Right renal pelvis (tissue), 4 donors: ENCODE measurements around the gene RASSF5. TPM values are rescaled to one million over a fixed set of nuclear protein-coding genes. Genes with fewer than 3 reads are reported as not detected.
A peak's percentile ranks its signal among the peaks of the same experiment; 100 is the strongest.

Source experiments
- DNase-seq, 4 donors: peaks; one replicate each; pipeline ENCODE4 v3.0.0-alpha.2; 2013; ENCODE audit warnings: low read depth in 4 of 4, low spot score in 3 of 4, missing footprints in 1 of 4
- polyA plus RNA-seq, 4 donors: library from polyadenylated mRNA; unstranded; fragments of 120-200 nt; gene quantifications; one replicate each; pipeline ENCODE4 v1.2.1, GENCODE V29; 2013; ENCODE audit not compliant: insufficient read length in 4 of 4

RASSF5 gene, protein sequence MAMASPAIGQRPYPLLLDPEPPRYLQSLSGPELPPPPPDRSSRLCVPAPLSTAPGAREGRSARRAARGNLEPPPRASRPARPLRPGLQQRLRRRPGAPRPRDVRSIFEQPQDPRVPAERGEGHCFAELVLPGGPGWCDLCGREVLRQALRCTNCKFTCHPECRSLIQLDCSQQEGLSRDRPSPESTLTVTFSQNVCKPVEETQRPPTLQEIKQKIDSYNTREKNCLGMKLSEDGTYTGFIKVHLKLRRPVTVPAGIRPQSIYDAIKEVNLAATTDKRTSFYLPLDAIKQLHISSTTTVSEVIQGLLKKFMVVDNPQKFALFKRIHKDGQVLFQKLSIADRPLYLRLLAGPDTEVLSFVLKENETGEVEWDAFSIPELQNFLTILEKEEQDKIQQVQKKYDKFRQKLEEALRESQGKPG
- polyA plus RNA-seq, result 1 to 10 TPM; 5.0 to 7.0 (median 5.3) TPM

DNA sequence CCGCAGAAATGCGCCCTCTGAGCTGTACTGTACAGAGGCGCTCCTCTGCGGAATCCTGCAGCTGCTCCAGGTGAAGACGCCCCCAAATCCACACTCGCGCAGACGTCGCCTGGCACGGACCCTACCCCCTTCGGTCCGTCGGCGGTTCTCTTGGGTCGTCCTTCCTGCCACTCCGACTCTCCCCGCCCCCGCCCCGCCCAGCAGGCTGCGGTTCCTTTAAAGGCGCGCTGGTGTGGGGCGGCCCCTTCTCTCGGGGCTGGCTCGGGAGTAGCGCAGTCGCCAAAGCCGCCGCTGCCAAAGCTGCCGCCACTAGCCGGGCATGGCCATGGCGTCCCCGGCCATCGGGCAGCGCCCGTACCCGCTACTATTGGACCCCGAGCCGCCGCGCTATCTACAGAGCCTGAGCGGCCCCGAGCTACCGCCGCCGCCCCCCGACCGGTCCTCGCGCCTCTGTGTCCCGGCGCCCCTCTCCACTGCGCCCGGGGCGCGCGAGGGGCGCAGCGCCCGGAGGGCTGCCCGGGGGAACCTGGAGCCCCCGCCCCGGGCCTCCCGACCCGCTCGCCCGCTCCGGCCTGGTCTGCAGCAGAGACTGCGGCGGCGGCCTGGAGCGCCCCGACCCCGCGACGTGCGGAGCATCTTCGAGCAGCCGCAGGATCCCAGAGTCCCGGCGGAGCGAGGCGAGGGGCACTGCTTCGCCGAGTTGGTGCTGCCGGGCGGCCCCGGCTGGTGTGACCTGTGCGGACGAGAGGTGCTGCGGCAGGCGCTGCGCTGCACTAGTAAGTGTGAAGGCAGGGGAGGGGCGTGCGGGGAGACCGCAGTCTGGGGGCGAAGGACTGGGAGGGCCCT, at the start of gene RASSF5:
Gene RASSF5, plus strand, starts transcription at position 248 of the 846 bp plus-strand sequence. Its CDS starts 72 bp downstream, at position 320.
- no peak for DNase-seq

DNA sequence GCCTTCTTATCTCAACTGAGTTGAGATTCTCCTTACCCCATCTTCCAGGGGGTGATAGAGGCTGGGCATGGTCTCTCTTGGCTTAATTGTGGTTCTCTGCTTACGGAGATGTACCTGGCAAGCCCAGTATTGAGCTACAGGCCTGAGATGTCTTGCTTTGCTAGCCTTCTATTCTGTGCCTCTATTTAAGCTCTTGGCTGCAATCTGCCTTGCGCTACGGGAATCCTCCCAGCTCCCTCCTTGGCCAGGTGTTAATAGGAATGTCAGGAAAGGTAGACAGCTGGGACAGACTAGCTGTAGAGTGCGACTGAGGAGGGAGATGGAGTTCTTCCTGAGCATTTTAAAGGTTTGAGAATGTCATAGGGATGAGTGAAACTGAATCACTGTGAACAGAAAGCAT, 47.6 kb upstream of the RASSF5 start:
- no peak for DNase-seq

DNA sequence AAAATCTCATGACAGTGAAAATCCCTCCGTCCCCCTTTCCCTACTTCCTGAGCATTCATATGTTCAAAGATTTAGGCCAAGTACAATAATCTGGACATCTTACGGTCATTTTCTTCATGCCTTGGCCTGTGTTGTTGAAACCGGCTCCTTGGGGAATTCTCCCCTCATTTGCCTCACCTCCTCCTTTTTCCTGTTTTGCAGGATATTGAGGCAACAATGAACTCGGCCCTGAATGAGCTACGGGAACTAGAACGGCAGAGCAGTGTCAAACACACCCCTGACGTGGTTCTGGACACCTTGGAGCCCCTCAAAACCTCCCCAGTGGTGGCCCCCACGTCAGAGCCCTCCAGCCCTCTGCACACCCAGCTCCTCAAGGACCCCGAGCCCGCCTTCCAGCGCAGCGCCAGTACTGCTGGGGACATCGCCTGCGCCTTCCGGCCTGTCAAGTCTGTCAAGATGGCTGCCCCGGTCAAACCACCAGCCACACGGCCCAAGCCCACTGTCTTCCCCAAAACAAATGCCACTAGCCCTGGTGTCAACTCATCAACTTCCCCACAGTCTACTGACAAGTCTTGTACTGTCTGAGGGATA, 46.4 kb upstream of the RASSF5 start:
- DNase-seq, result no peak

DNA sequence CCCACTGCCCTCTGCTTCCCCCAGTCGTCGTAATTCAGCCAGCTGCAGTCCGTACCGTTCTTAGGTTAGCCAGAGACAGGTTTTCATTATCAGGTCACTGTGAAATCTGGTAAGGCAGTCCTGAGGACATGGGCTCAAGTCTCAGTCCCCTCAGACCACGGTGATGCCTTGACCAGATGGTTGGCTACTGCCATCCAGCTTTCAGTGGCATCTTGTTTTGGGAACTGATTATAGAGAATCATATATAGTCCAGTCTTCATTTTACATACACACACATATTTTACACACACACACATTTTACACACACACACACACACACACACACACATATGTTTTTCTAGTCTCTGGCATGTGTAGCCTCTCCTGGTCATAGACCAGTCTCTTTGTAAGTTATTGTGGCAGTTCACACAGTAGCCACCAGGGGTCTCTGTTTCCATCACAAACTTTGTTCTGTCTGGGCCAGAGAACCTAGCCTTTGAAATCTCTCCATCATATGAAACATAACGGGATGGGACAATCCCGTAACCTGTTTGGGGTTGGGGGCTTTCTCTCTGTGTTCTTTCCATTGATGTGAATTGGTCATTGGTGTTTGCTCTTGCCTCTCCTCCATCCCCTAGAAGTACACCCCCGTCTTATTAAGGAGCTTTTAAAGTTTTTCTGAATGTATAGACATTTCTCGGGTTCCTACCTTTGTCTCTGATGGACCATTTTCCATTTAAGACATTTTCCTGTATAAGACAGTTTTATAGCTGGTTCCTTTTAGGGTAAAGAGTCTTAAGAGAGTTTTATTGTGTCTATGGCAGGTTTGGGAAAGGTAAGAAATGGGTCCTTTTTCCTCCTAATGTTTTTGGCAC, 45.5 kb upstream of the RASSF5 start:
- peak in 1 of 4 donors; percentile 60 for DNase-seq

DNA sequence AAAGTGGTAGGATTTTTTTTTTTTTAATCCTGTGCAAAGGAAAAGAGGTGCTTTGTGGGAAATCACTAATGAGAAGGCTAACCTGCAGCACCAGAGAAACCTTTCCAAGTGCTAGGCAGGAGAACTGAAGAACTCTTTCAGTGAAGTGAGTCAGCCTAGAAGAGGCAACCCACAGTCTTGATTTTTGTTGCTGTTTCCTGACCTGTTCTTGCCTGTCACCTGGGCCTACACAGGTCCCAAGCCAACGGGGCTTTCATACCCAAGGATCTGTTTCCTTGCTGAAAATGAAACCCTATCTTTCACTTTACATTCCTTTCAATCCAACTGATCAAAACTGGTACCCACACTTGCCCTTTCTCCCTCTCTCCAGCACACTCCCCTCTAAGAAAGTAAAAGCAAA, 44.2 kb upstream of the RASSF5 start:
- no peak for DNase-seq

DNA sequence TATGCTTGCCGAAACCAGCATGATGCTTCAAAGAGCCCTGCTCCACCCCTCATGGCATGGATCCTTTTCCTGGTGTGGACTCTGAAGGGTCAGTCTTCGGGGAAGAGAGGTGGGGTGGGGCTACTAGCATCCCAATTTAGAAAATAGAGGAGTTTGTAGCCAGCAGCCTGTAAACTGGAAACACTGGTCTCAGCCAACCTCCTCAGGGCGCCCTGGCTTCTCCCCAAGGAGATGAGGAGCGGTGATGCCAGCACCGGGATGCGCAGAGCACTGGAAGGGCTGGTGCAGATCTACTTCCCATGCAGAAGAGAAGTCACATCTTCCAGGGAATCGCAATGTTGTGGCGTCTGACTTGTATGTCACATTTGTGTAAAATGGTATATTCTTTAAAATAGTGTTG, 43.4 kb upstream of the RASSF5 start:
- no peak for DNase-seq

DNA sequence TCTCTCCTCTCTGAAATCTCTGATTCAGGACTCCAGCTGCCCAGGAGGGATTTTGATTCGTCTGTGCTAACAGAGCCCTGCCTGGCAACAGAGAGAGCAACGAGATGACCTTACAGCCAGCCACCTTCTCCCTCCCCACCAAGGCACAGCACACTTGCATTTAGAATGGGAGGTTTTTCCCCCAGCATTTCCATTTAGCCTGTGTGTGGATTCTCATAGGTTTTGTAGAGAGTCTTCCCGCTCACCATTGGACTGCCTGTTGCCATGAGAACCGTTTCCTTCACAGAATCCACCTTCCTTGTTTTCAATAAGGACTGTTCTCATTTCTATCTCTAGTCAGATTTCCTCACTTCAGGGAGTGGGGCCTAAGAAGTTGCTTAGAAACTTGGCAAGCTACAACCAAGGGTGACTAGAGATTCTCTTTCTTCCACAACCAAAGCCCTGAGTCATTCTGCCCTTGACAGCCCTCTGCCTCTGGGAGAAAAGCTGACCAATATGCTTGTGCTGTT, 42.8 kb upstream of the RASSF5 start:
- DNase-seq, result no peak

DNA sequence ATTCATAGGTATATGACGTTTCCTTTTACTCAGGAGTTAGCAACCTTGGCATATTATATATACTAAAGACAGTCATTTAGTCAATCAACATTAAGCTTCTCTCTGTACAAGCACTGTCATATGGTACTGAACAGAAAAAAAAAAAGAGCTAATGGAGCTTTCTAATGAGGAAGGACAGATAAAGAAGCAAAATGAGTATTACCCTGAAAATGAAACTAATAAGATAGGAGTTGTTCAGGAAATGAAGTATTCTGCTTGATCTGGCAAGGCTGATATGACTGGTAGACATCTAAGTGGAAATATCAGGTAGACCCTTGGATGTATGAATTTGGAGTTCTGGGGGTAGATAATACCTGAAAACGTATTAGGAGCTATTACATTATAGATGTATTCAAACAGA, 41.4 kb upstream of the RASSF5 start:
- no peak for DNase-seq

DNA sequence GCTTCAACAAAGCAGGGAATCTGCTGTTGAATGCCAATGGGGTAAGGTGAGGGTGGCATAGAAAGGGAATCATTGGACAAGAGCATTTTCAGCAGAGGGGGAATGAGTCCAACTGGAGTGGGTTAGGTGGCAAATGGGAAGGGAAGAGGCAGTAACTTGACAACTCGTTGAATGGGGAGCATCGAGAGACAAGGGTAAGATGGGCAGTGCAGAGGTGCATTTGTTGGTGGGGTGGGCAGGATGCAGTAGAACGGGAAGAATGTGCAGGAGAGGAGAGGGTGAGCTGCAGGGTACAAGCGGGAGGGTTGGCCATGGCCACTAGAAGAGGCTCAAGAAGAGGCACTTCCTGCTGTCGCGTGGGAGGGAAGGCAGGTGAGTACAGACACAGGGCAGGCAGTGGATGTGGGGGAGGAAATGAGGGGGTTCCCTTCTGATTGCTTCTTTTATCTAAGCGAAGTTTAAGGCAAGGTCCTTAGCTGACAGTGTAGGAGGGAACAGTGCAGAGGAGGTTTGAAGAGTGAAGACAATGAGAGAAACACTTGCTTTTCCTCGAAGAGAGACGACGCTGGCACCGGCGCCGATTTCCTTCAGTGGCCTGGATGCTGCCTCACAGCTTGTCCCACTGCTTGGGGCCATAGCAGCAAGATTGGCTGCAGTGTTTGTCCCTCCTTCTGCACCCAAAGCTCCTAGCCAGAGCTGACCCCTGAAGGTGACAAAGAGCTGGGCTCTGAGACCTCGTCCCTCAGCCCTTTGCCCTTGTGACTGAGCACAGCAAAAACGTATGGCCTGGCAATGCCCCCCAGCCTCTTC, 40.3 kb upstream of the RASSF5 start:
- no peak for DNase-seq

DNA sequence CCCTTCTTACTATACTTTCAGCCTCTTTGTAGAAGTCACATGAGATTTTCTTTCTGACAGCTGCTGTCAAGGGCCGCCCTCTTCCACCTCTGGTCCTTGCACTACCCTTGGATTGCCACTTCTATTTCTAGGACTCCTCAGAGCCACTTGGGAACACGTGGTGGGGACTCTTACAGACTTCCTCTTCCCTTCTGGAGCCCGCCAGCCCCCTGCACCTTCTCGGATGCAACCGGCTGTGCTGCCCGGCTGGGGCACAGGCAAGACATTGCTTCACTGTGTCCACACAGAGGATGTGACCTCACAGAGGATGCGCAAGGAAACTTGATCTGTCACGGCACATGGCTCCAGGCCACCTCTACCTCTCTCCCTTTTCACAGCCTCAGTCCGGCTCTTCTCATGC, 39.4 kb upstream of the RASSF5 start:
- no peak for DNase-seq

DNA sequence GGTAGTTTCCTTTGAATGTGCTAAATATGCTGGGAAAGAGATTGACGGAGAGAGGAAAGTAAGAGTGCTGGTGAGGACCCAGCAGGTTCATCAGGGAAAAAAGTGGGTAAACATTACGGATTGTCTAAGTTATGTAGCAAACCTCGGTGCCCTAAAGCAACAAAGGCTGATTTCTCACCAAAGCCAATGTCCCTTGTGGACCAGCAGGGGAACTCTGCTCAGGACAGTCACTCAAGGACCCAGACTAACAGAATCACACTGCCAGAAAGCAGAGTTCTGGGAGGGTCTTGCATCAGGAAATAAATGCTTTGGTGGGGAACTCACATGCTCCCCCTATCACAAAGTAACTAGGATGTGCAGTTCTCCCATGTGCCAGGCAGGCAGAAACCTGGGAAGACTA, 38.8 kb upstream of the RASSF5 start:
- DNase-seq, result no peak

DNA sequence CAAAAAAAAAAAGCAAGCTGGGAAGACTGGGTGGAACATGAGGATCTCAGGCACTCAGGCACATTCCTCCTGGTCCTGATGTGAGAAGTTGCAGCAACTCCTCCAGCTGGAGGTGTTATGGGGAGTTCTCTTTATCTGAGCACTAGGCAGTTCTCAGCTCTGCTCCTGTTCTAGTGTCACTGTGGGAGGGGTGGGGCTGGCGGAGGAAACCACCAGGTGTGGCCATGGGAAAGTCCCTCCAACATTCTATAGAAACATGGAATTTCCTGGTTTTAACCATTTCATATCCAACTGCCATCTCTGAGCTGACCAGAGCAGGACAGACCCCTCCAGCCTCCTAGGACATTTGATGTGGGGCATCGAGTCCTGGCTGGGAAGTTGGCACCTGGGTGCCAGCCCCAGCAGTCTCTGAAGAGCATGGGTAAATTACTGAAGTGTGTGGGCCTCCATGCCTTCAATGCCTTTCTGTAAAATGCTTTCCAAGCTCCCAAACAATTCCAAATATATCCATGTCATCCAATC, 37.9 kb upstream of the RASSF5 start:
- no peak for DNase-seq

DNA sequence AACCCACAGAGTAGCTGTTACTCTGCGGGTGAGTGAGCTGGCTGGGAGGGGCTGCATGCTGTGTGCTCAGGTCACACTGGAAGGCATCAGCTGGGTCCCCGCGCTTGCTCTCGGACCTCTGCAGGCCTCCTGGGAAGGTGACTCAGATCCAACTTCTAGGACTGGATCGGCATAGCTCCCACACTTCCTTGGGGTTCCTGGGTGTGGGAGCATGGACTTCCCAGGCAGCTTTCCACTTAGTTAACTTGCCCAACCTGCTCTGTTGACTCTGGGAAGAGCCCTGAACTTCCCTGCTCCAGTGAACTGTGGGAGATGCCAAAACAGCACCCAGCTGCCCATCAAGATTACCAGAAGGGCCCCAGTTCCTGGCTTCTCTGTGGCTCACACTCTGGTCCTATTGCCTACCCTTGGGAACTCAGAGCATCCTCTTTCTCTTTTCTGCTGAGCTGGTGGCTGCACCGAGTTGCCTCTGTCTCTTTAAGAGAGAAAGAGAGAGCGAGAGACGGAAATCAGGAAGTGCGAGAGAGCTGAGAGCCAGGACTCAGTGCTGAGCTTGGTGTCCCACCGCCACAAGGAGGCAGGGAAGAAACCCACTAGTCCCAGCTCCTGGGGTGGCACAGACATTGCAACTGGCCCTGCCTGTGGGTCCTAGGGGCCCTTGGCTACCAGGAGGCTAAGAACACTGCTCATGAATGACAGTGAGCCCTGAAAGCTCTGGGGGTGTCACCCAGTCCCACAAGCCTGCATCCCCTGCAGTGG, 37.2 kb upstream of the RASSF5 start, which contains the start of gene IKBKE:
Gene IKBKE, plus strand, starts transcription at position 544 of the 759 bp plus-strand sequence. CDS start 2,752 bp downstream, outside the sequence.
- no peak for DNase-seq

DNA sequence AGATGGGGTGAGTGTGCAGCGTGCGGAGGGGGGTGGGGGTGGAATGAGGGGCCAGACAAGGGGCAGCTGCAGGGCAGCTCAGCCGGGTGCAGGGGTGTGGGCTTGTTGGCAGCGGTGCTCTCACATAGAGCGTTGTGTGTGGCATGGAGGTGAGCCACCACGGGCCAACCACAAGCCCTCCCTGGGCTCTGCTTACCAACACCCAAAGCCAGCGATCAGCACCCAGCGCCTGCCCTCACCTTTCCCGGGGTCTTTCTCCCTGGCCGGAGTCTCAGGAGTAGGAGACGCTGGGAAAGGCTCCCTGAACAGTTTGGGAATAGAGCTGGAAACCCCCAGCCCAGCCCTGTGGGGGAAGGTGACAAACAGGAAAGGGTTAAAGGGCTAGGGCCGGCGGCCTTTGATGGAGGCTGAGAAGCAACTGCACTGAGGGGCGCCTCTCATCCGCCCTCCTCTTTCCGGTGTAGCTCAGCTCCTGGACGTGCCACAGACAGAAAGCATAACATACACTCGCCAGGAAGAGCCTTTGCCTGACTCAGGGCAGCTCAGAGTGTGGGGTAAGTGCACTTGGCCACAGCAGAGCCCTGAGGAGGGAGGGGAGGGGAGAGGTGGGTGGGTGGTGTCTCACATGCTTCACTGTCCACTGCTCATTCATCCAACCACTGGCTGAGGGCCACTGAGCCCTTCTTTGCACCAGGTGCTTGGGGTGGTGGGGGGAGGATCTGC, 36.5 kb upstream of the RASSF5 start:
- no peak for DNase-seq

DNA sequence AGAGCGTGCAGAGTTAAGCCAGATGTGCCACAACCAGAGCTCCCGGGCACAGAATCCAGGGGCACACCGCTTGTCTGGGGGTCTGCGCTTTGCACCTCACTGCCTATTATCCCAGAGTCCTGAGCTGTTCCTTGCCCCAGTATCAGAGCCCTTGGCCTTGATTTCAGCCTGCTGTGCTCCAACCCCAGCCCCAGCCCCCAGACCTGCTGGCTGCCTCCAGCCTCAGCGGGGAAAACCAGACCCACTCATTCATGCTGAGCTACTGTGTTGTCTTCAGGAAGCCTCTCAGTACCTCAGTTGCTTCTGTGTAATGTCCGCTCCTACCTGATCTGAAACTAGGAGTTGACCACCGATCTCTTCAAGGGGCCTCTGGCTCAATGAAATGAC, 35.9 kb upstream of the RASSF5 start:
- DNase-seq, result no peak

DNA sequence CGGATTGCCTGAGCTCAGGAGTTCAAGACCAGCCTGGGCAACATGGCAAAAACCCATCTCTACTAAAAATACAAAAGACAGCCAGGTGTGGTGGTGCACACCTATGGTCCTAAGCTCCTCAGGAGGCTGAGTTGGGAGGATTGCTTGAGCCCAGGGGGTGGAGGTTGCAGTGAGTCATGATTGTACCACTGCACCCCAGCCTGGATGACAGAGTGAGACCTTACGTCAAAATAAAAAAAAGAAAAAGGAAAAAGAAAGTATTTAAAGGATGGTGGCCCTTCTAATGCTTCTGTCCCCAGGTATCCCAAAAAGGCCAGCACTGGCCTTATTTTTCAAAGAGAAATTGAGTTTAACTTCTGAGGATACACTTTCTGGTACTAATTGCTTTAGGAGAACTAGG, 35.3 kb upstream of the RASSF5 start:
- DNase-seq, result no peak

DNA sequence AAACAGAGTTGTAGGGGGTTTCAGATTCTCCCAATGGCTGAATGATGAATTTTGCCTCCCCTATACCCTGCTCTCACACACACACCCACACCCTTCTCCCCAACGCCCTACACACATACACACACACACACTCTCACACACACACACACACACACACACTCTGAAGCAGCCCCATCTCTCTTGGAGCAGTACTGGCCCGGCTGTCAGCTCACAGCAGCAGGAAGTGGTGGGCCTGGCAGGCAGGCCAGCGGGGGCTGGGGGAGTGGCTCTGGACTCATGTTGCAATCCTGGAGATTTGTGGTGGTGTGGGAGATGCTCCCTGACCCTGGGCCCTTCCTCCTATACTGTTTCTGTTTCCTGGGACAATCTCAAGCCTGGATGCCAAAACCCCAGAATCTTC, 34.9 kb upstream of the RASSF5 start:
- no peak for DNase-seq

DNA sequence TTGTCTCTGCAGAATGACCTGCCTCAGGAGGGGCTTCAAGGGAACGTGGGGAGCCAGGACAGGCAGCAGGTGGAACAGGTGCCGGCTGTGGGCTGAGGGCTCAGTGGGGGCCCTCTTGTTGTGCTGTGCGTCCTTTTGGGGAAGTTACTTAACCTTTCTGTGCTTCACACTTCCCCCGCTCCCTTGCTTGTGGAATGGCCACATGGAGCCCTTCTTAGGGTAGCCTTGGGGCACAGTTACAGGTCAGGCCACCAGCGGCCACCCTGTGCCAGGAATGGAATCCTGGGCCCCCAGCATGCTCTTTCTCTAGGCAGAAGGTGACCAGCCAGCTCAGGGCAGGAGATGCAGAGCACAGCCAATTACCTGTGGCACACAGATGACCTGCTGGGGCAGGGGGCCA, 34.4 kb upstream of the RASSF5 start:
- DNase-seq, result no peak
